PFSK-1 (cell line): ENCODE results near the gene EIF1.

Experiments
- POLR2AphosphoS5 ChIP-seq: IDR thresholded peaks from 2 replicates; pipeline ENCODE4 v1.6.1; 2012; ENCODE audit warnings: low read depth, mild to moderate bottlenecking, control low read depth, low read length, moderate library complexity
- SIN3A ChIP-seq: IDR thresholded peaks from 2 replicates; pipeline ENCODE4 v1.6.1; 2012; ENCODE audit warnings: mild to moderate bottlenecking, low read length, moderate library complexity, borderline replicate concordance; ENCODE audit not compliant: insufficient read depth
- TF ChIP-seq, protein P1 (sequence below), 2 experiments: IDR thresholded peaks; 2 replicates each; pipeline versions ENCODE4 v1.6.1 to v1.8.0; 2011 to 2012; ENCODE audit warnings: low read depth in 2 of 2, low read length in 2 of 2, control low read depth in 1 of 2, inconsistent platforms in 1 of 2, mild to moderate bottlenecking in 1 of 2, moderate library complexity in 1 of 2; ENCODE audit not compliant: insufficient read depth in 1 of 2

DNA sequence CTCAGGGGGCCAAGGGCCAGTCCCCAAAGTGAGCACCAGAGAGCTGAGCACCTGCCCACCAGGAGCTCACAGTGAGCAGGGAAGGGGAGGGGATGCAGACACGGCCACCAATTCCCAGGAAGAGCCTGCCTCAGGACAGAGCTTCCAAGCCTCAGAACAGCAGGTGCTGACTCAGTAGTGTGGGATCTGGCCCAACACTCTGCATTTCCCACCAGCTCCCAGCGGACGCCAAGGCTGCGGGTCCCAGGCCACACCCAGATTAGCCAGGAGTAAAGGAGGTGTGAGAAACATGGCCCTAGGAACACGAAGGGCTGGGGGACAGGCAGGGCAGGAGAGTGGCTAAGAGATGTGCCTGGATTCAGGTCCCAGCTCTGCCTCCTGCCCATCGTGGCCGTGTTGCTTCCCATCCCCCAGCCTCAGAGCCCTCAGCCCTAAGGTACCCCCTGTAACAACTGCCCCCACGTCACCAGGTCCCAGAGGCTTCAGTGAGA lies 28.4 kb upstream of the EIF1 start:
- TF ChIP-seq POLR2AphosphoS5 (no peak), SIN3A (no peak)
- TF ChIP-seq, protein P1, sequence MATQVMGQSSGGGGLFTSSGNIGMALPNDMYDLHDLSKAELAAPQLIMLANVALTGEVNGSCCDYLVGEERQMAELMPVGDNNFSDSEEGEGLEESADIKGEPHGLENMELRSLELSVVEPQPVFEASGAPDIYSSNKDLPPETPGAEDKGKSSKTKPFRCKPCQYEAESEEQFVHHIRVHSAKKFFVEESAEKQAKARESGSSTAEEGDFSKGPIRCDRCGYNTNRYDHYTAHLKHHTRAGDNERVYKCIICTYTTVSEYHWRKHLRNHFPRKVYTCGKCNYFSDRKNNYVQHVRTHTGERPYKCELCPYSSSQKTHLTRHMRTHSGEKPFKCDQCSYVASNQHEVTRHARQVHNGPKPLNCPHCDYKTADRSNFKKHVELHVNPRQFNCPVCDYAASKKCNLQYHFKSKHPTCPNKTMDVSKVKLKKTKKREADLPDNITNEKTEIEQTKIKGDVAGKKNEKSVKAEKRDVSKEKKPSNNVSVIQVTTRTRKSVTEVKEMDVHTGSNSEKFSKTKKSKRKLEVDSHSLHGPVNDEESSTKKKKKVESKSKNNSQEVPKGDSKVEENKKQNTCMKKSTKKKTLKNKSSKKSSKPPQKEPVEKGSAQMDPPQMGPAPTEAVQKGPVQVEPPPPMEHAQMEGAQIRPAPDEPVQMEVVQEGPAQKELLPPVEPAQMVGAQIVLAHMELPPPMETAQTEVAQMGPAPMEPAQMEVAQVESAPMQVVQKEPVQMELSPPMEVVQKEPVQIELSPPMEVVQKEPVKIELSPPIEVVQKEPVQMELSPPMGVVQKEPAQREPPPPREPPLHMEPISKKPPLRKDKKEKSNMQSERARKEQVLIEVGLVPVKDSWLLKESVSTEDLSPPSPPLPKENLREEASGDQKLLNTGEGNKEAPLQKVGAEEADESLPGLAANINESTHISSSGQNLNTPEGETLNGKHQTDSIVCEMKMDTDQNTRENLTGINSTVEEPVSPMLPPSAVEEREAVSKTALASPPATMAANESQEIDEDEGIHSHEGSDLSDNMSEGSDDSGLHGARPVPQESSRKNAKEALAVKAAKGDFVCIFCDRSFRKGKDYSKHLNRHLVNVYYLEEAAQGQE (IDR thresholded peaks at IDR 0.05; ENCODE audit: insufficient read depth in 1 of 2, low read depth in 2 of 2, low read length in 2 of 2) = no peak
